LoVo (cell line): ENCODE measurements around the gene SFR1.
"Not testable (repeated sequence)": the region's sequence is repeated elsewhere in the genome, so short reads cannot be mapped to it uniquely, and the experiment has no call there.

Experiments
- DNase-seq: peaks from one replicate; pipeline ENCODE4 v3.0.0-alpha.2; 2016; ENCODE audit warnings: low spot score

SFR1 gene

GRCh38 chr10:104109908-104110662 is 11.9 kb upstream of the SFR1 start:
- DNase-seq, result peak; percentile 92

GRCh38 chr10:104113376-104113956 is 8.5 kb upstream of the SFR1 start:
- DNase-seq, result no peak

- DNase-seq, result peak; percentile 90
These were observed 4.1 kb upstream of the SFR1 start for GRCh38 chr10:104117839-104118323.

GRCh38 chr10:104119996-104120395 is 2.0 kb upstream of the SFR1 start:
- DNase-seq, result no peak

- peak; percentile 11 for DNase-seq
These were observed 1.5 kb upstream of the SFR1 start for GRCh38 chr10:104120512-104120902.

- DNase-seq, result peak; percentile 90
These were observed 977 bp upstream of the SFR1 start for GRCh38 chr10:104120903-104121484.

GRCh38 chr10:104122225-104123107 is 495 bp downstream of the SFR1 start:
- no peak for DNase-seq

- no peak for DNase-seq
These were observed 1.4 kb downstream of the SFR1 start for GRCh38 chr10:104123397-104123796.

- peak; percentile 23 for DNase-seq
These were observed 5.4 kb downstream of the SFR1 start for GRCh38 chr10:104127411-104127810.

GRCh38 chr10:104128214-104128613 is 6.2 kb downstream of the SFR1 start:
- no peak for DNase-seq

GRCh38 chr10:104130041-104130440 is 8.1 kb downstream of the SFR1 start:
- no peak for DNase-seq

- no peak for DNase-seq
These were observed 16.2 kb downstream of the SFR1 start for GRCh38 chr10:104138131-104138530.

GRCh38 chr10:104139221-104139620 is 17.2 kb downstream of the SFR1 start:
- DNase-seq, result no peak

GRCh38 chr10:104142081-104142480 is 20.1 kb downstream of the SFR1 start:
- DNase-seq, result no peak

- DNase-seq, result no peak
These were observed 21.9 kb downstream of the SFR1 start for GRCh38 chr10:104143829-104144228.

GRCh38 chr10:104144931-104145330 is 23.0 kb downstream of the SFR1 start:
- no peak for DNase-seq

- no peak for DNase-seq
These were observed 24.9 kb downstream of the SFR1 start for GRCh38 chr10:104146882-104147281.

GRCh38 chr10:104150139-104150538 is 28.2 kb downstream of the SFR1 start:
- no peak for DNase-seq

- DNase-seq, result no peak
These were observed 29.8 kb downstream of the SFR1 start for GRCh38 chr10:104151737-104152136.

GRCh38 chr10:104155591-104155990 is 33.6 kb downstream of the SFR1 start:
- no peak for DNase-seq

- no peak for DNase-seq
These were observed 48.8 kb downstream of the SFR1 start for GRCh38 chr10:104170610-104171254.

- not testable (repeated sequence) for DNase-seq
These were observed 52.2 kb downstream of the SFR1 start for GRCh38 chr10:104174136-104174535.
